ENCODE results near the gene ZNF761. TPM values are rescaled to one million over a fixed set of nuclear protein-coding genes. Genes with fewer than 3 reads are reported as not detected.
"Not testable (repeated sequence)": the region's sequence is repeated elsewhere in the genome, so short reads cannot be mapped to it uniquely, and the experiment has no call there.

The ZNF761 gene
- total RNA-seq, 1 donor from 2014 or later, result 22.1 TPM

- peaks cover 19% of the 10 kb centered on the region for H3K36me3 ChIP-seq
- no peak overlapping the region for H3K4me2 ChIP-seq
- no peak overlapping the region for H3K4me3 ChIP-seq
- Mint-ChIP-seq H3K9me3 (peaks cover 70% of the 10 kb centered on the region), H3K27ac (no peak overlapping the region), H3K36me3 (peaks cover 69% of the 10 kb centered on the region), H3K4me1 (no peaks in the 10 kb centered on the region), H3K27me3 (ENCODE audit: insufficient read depth, low read depth) (peaks cover 6% of the 10 kb centered on the region), H3K4me3 (no peak overlapping the region)
- peaks cover 36% of the 10 kb centered on the region for H3K9me3 ChIP-seq (ENCODE audit: low read depth)
- no peak for DNase-seq (ENCODE audit: low spot score)
- no peak overlapping the region for H2AFZ ChIP-seq (replicated peaks)
- H3K27ac ChIP-seq, result no peak overlapping the region
- H3K79me2 ChIP-seq (ENCODE audit: low read depth), result no peaks in the 10 kb centered on the region
- TF ChIP-seq CTCF (IDR thresholded peaks at IDR 0.05) (no peak), EZH2phosphoT487 (IDR thresholded peaks at IDR 0.05) (no peak), EZH2 (IDR thresholded peaks at IDR 0.05) (no peak)
- no peak overlapping the region for H3K9ac ChIP-seq
- no peaks in the 10 kb centered on the region for H3F3A ChIP-seq (ENCODE audit: low read depth)
- H3K4me1 ChIP-seq, result no peaks in the 10 kb centered on the region
- H3K27me3 ChIP-seq, result no peaks in the 10 kb centered on the region
- no peaks in the 10 kb centered on the region for H4K20me1 ChIP-seq (ENCODE audit: low read depth)
These were observed 22.1 kb upstream of the ZNF761 start for GRCh38 chr19:53409505-53410204.

- not testable (repeated sequence) for H3K79me2 ChIP-seq (ENCODE audit: low read depth); H3K4me2 ChIP-seq; H3K36me3 ChIP-seq; DNase-seq (ENCODE audit: low spot score); H3K27me3 Mint-ChIP-seq (ENCODE audit: insufficient read depth, low read depth); H3K4me3 Mint-ChIP-seq; H3K4me1 Mint-ChIP-seq; H3K9me3 ChIP-seq (ENCODE audit: low read depth); H4K20me1 ChIP-seq (ENCODE audit: low read depth); H3K9ac ChIP-seq; H3K27me3 ChIP-seq; H3K4me3 ChIP-seq; H3K4me1 ChIP-seq; H3K27ac ChIP-seq; H2AFZ ChIP-seq (replicated peaks); H3K36me3 Mint-ChIP-seq; H3K27ac Mint-ChIP-seq; H3F3A ChIP-seq (ENCODE audit: low read depth)
- H3K9me3 Mint-ChIP-seq, result peaks cover 13% of the 10 kb centered on the region
These were observed 11.1 kb upstream of the ZNF761 start for GRCh38 chr19:53420520-53421315.

- H3K4me3 ChIP-seq, result no peak overlapping the region
- no peak overlapping the region for H3K4me3 Mint-ChIP-seq
- H3K36me3 Mint-ChIP-seq, result no peaks in the 10 kb centered on the region
- no peaks in the 10 kb centered on the region for H3F3A ChIP-seq (ENCODE audit: low read depth)
- H3K4me1 ChIP-seq, result no peaks in the 10 kb centered on the region
- H3K79me2 ChIP-seq (ENCODE audit: low read depth), result no peaks in the 10 kb centered on the region
- H3K9me3 ChIP-seq (ENCODE audit: low read depth), result no peaks in the 10 kb centered on the region
- H3K27ac ChIP-seq, result no peak overlapping the region
- no peak for DNase-seq (ENCODE audit: low spot score)
- no peak overlapping the region for H2AFZ ChIP-seq (replicated peaks)
- no peak overlapping the region for H3K27ac Mint-ChIP-seq
- no peaks in the 10 kb centered on the region for H3K36me3 ChIP-seq
- H3K4me1 Mint-ChIP-seq, result no peaks in the 10 kb centered on the region
- no peaks in the 10 kb centered on the region for H4K20me1 ChIP-seq (ENCODE audit: low read depth)
- no peak overlapping the region for H3K4me2 ChIP-seq
- H3K27me3 ChIP-seq, result no peaks in the 10 kb centered on the region
- TF ChIP-seq EZH2 (IDR thresholded peaks at IDR 0.05), result no peak
- no peak for TF ChIP-seq EZH2phosphoT487 (IDR thresholded peaks at IDR 0.05)
- TF ChIP-seq CTCF (IDR thresholded peaks at IDR 0.05), result no peak
- H3K9ac ChIP-seq, result no peak overlapping the region
- peaks cover 5% of the 10 kb centered on the region for H3K9me3 Mint-ChIP-seq
- H3K27me3 Mint-ChIP-seq (ENCODE audit: insufficient read depth, low read depth), result no peaks in the 10 kb centered on the region
These were observed 9.2 kb upstream of the ZNF761 start for GRCh38 chr19:53422551-53422950.

GRCh38 chr19:53423074-53423473 lies 8.7 kb upstream of the ZNF761 start:
- H4K20me1 ChIP-seq (ENCODE audit: low read depth); H3K36me3 ChIP-seq; H3K4me1 Mint-ChIP-seq; H3K9ac ChIP-seq; H3F3A ChIP-seq (ENCODE audit: low read depth); H3K27me3 ChIP-seq; H3K27me3 Mint-ChIP-seq (ENCODE audit: insufficient read depth, low read depth); H3K9me3 ChIP-seq (ENCODE audit: low read depth); H3K4me3 Mint-ChIP-seq; H3K27ac ChIP-seq; H3K36me3 Mint-ChIP-seq; DNase-seq (ENCODE audit: low spot score); H3K4me2 ChIP-seq; H3K79me2 ChIP-seq (ENCODE audit: low read depth); H3K9me3 Mint-ChIP-seq; H3K27ac Mint-ChIP-seq; H3K4me3 ChIP-seq; H2AFZ ChIP-seq (replicated peaks); H3K4me1 ChIP-seq: not testable (repeated sequence)
